Astrocyte of the cerebellum (primary cell): ENCODE measurements around the gene ABCG2.

Experiments used
- DNase-seq: peaks from one replicate; pipeline ENCODE4 v3.0.0-alpha.2; 2011; ENCODE audit warnings: low read depth
- H3K4me3 ChIP-seq: 2 replicates; pipeline ENCODE4 v1.5.1; 2011; ENCODE audit warnings: mild to moderate bottlenecking, low read depth, low read length, moderate library complexity
- in situ Hi-C: cut with HindIII; loops from 2 replicates; pipeline ENCODE4 v1.10.0; 2017; ENCODE audit warnings: low sequenced_read_pairs
- TF ChIP-seq, protein P1 (sequence below): IDR thresholded peaks from 2 replicates; pipeline ENCODE4 v1.5.1; 2012; ENCODE audit warnings: low read length, low read depth, moderate library complexity, mild to moderate bottlenecking; ENCODE audit errors: missing control alignments

Gene ABCG2

DNA sequence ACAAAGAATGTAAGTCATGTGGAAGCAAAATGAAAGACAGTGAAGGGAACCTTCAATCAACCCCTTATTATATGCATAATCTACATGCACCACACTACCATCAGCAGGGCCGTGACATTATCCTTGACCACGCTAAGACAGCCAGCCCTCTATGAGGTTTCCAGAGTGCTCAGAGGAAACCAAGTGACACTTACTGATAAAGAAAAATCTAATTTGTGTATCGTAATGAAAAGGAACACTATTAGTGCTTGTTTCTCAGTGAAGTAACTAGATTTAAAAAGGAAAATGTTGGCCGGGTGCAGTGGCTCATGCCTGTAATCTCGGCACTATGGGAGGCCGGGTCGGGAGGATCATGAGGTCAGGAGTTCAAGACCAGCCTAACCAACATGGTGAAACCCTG lies 56.4 kb downstream of the ABCG2 start:
- no peak for DNase-seq
- no peak overlapping the region for H3K4me3 ChIP-seq
- in situ Hi-C loops, result no loop called here
- TF ChIP-seq, protein P1, sequence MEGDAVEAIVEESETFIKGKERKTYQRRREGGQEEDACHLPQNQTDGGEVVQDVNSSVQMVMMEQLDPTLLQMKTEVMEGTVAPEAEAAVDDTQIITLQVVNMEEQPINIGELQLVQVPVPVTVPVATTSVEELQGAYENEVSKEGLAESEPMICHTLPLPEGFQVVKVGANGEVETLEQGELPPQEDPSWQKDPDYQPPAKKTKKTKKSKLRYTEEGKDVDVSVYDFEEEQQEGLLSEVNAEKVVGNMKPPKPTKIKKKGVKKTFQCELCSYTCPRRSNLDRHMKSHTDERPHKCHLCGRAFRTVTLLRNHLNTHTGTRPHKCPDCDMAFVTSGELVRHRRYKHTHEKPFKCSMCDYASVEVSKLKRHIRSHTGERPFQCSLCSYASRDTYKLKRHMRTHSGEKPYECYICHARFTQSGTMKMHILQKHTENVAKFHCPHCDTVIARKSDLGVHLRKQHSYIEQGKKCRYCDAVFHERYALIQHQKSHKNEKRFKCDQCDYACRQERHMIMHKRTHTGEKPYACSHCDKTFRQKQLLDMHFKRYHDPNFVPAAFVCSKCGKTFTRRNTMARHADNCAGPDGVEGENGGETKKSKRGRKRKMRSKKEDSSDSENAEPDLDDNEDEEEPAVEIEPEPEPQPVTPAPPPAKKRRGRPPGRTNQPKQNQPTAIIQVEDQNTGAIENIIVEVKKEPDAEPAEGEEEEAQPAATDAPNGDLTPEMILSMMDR, result no peak

DNA sequence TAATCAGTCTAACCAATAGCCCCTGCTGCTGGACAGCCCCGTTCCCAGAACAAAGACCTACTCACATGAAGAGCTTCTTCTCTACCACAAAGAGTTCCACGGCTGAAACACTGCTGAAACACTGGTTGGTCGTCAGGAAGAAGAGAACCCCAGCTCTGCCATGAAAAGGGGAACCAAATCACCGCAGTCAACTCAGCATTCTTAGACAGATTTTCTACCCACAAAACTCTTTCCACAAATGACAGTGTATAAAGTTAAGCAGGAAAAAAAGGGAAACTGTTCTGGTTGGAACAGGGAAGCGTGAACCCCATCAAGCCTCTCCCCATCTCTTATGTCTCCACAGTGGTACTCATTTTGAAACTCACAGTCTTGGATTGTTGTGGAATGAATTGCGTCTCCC lies 57.3 kb downstream of the ABCG2 start:
- TF ChIP-seq, protein P1, result no peak
- no peak overlapping the region for H3K4me3 ChIP-seq
- no peak for DNase-seq
- in situ Hi-C loops, result no loop called here

DNA sequence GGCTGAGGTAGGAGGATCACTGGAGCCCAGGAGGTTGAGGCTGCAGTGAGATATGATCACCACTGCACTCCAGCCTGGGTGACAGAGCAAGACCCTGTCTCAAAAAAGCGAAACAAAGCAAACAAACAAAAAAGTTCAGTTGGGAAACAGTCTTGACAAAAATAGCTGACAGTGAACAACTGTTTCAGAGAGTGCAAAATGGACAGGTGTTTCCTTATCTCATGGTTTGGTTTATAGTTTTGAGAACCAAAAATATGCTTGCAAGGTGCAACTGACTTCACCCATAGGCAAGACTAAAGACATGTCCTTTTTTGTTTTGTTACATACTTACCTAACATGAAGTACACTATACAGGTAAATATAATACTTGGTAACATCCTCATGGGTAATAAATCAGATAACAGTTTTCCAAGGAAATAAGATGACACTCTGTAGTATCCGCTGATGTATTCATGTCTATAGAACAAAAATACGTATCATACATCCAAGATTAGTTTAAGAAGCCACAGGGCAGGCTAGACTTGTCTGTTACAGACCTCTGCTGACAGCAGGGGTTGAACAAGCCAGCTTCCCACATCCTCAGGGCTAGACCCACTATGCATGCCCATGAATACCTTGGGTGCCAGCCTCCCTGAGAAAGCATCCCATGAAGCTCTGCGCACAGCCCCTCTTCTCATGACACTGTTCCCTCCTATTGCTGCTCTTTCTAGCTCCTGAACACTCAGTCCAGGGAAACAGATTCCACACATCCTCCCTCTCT lies 59.3 kb downstream of the ABCG2 start:
- TF ChIP-seq, protein P1, result no peak
- no peak overlapping the region for H3K4me3 ChIP-seq
- in situ Hi-C loops, result no loop called here
- no peak for DNase-seq

DNA sequence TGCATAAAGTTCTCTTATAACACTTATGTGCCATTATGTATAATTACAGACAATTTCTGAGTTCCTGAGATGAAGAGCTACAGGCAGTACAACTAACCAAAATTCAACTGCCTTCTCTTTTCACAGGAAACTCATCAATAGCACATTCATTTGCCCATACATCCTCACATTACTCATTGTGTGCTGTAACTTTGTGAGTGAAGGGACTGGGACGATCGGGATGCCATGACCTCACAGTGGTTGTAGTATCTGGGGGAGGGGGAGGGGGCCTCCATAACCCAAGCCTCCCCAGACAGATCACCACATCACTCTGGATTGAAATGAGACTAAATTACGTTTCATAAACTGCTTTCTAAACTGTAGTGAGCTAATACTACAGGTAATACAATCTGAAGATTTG lies 60.7 kb downstream of the ABCG2 start:
- in situ Hi-C loops, result no loop called here
- TF ChIP-seq, protein P1, result no peak
- DNase-seq, result no peak
- no peak overlapping the region for H3K4me3 ChIP-seq

DNA sequence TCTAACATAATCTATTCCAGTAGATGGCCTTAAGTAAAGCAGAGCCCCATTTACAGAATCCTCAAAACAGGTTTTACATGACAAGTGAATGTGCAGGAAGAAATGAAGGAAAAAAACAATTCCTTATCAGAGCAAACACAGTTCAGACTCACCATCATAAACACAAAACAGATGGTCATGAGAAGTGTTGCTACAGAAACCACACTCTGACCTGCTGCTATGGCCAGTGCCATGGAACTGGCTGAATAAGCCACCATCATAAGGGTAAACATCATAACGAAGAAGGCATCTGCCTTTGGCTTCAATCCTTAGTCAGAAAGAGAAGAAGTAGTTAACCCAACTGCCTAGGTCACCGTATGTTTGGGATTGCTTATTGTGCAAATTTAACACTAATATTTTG lies 61.1 kb downstream of the ABCG2 start:
- DNase-seq, result no peak
- TF ChIP-seq, protein P1, result no peak
- in situ Hi-C loops, result no loop called here
- H3K4me3 ChIP-seq, result no peak overlapping the region

DNA sequence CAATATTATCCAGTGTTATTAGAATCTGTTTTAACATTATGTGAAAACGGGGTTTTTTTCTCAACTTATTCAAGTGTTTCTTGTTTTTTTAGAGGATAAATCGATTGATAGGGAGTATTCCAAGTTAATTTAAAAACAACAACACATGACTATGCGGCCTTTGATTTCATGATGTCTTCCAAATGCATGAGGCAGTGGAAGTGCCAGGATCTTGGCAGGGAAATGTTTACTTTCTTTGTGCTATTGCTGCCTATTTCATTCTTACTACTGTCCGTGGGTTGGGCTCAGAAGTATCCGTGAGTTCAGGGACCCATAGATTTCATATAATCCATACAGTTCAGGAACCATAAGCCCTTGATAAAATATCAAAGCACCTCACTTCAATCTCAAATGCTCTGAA lies 64.6 kb downstream of the ABCG2 start:
- in situ Hi-C loops, result no loop called here
- TF ChIP-seq, protein P1, result no peak
- no peak overlapping the region for H3K4me3 ChIP-seq
- no peak for DNase-seq

DNA sequence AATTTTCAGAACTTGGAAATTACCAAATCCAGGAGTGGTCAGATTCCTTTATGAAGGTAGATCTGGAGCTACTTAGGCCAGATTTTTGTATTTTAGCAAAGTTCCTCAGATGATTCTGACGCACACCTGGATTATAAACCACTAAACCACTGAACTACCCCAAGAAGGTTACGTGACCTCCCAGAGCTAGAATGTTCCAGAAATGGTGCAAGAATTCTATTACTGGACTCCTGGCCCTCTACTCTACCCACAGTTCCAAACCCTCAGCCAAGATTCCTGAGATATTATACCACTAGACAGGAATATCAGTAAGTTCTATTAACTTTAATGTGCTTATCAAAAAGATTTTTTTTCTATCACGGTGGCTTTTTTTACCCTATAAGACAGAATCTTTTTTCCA lies 67.1 kb downstream of the ABCG2 start:
- in situ Hi-C loops, result no loop called here
- TF ChIP-seq, protein P1, result no peak
- no peak for DNase-seq
- H3K4me3 ChIP-seq, result no peak overlapping the region
